GM10266 (cell line): ENCODE results near the gene ITGB6.

Experiments
- DNase-seq: peaks from one replicate; pipeline ENCODE4 v3.0.0; 2012; ENCODE audit errors: extremely low spot score
- CTCF ChIP-seq: IDR thresholded peaks from 2 replicates; pipeline ENCODE4 v1.5.1; 2012; ENCODE audit warnings: mild to moderate bottlenecking, low read depth; ENCODE audit not compliant: control insufficient read depth, insufficient read depth; ENCODE audit errors: missing control alignments

The ITGB6 gene

GRCh38 chr2:160076914-160077313, 123.2 kb downstream of the ITGB6 start:
- no peak for DNase-seq
- no peak for TF ChIP-seq CTCF

- TF ChIP-seq CTCF: no peak
- DNase-seq: no peak
Measured at GRCh38 chr2:160076241-160076640, 123.8 kb downstream of the ITGB6 start.

- DNase-seq: no peak
Measured at GRCh38 chr2:160075171-160075570, 124.9 kb downstream of the ITGB6 start.

GRCh38 chr2:160073284-160073888, 126.7 kb downstream of the ITGB6 start:
- no peak for TF ChIP-seq CTCF
- no peak for DNase-seq

More at GRCh38 chr2:160075171-160075570, 124.9 kb downstream of the ITGB6 start:
- TF ChIP-seq CTCF: no peak

GRCh38 chr2:160068906-160069305, 131.2 kb downstream of the ITGB6 start:
- no peak for TF ChIP-seq CTCF
- no peak for DNase-seq

GRCh38 chr2:160064916-160065315, 135.2 kb downstream of the ITGB6 start:
- DNase-seq: no peak
- no peak for TF ChIP-seq CTCF

GRCh38 chr2:160063879-160064612, 136.0 kb downstream of the ITGB6 start:
- TF ChIP-seq CTCF: no peak
- no peak for DNase-seq
